Breast epithelium (tissue), 3 donors: ENCODE measurements around the gene LRRC36.

Experiments
- CTCF ChIP-seq, 3 donors: fragments of 450-650 bp; IDR thresholded peaks; one replicate each; pipeline ENCODE4 v1.5.1; 2016 to 2017; ENCODE audit warnings: antibody characterized with exemption in 3 of 3, mild to moderate bottlenecking in 3 of 3, moderate library complexity in 3 of 3
- POLR2A ChIP-seq: fragments of 450-650 bp; IDR thresholded peaks from one replicate; pipeline ENCODE4 v1.6.1; 2016; ENCODE audit warnings: antibody characterized with exemption, mild to moderate bottlenecking, moderate library complexity

GRCh38 chr16:67287960-67288359 lies 38.7 kb upstream of the LRRC36 start:
- TF ChIP-seq CTCF (IDR thresholded peaks at IDR 0.05) (no peak), POLR2A (no peak)
